HG03039 (cell line): ENCODE data around the gene HSD17B1.
"Not testable (repeated sequence)": the region's sequence is repeated elsewhere in the genome, so short reads cannot be mapped to it uniquely, and the experiment has no call there.

Experiments used
- ATAC-seq: cut with Tn5 transposase; IDR thresholded peaks from one replicate; pipeline ENCODE4 v1.9.1; 2021; ENCODE audit warnings: mild to moderate bottlenecking, moderate library complexity; ENCODE audit not compliant: unreplicated experiment

The HSD17B1 gene

DNA sequence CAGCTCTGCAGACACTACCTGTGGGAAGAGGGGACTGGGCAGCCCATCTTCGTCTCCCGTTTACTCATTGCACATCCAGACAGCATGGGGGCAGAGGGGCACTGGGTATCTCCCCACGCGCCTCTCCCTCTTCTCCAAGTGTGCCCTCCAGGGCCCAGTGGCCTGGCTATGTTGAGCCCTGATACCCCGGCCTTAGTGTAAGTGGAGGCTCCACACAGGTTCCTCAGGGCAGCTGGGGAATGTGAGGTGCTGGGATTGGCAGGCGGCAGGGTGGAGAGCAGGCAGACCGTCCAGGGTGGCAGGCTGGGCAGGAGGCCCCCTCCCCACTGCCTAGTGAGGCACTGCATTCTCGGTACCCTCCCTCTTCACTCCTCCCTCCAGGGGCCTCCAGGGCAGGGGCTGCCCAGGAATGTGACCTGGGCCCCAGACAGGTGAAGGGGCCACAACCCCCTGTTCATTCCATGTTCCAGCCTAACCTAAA lies 29.9 kb upstream of the HSD17B1 start:
- no peak for ATAC-seq

DNA sequence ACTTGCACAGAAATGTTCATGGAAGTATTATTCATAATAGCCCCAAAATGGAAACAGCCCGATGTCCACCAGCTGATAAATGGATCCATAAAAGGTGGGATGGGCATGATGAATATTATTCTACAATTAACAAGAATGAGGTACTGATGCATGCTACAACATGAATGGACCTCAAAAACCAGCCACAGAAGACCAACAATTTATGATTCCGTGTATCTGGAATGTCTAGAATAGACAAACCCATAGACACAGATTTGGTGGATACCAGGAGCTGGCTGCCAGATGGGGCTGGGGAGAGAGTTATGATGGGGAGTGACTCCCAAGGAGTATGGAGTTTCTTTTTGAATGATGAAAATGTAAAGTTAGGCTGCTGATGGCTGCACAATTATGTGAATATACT lies 27.5 kb upstream of the HSD17B1 start:
- ATAC-seq, result no peak

DNA sequence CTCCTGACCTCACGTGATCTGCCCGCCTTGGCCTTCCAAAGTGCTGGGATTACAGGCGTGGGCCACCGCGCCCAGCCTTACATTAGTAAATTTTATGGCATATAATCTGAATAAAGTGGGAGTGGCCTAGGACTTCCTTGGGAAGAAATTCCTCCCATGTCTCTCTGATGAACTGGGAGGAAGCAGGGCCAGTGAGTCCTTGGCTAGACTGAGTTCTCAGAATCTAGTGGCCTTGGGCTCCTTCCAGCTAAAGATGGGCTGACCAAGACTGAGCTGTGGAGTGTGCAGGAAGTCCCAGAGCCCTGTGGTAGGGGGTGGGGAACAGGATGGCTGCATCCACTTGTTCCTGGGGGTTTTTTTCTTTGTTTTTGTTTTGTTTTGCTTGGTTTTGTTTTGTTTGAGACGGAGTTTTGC lies 26.7 kb upstream of the HSD17B1 start:
- no peak for ATAC-seq

DNA sequence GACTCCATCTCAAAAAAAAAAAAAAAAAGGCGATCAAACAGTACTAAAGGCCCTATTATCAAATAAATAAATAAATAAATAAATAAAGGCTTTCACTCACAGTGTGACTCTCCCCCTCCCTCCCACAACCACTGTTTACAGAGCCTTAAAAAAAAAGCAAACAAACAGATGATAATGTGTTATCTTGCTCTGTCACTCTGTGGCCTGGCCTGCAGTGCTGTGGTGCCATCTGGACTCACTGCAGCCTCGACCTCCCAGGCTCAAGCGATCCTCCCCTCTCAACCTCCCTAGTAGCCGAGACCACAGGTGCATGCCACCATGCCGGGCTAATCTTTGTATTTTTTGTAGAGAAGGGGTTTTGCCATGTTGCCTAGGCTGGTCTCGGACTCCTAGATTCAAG lies 24.8 kb upstream of the HSD17B1 start:
- ATAC-seq, result no peak

DNA sequence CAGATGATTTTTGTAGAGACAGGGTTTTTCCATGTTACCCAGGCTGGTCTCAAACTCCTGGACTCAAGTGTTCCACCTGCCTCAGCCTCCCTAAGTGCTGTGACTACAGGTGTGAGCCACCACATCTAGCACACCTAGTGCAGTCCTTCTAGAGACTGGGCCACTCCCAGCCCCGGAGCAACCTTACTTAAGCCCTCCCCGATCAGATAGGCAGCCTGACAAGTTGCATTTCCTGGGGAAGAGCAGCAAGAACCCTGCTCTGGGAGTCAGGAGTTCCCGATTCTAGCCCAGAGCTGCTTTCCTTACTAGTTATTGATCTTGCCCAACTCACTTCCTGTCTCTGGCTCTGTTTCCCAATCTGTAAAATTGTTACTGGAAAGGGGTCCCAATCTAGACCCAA lies 23.7 kb upstream of the HSD17B1 start:
- no peak for ATAC-seq

DNA sequence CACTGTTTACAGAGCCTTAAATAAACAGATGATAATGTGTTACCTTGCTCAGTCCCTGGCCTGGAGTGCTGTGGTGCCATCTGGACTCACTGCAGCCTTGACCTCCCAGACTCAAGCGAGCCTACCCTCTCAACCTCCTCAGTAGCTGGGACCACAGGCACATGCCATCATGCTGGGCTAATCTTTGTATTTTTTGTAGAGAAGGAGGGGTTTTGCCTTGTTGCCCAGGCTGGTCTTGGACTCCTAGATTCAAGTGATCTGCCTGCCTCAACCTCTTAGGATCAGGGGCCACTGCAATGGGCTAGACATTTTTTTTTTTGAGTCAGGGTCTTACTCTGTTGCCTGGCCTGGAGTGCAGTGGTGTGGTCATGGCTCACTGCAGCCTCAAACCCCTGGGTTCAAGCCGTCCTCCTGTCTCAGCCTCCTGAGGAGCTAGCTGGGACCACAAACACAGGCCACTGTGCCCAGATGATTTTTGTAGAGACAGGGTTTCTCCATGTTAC lies 21.7 kb upstream of the HSD17B1 start:
- no peak for ATAC-seq

DNA sequence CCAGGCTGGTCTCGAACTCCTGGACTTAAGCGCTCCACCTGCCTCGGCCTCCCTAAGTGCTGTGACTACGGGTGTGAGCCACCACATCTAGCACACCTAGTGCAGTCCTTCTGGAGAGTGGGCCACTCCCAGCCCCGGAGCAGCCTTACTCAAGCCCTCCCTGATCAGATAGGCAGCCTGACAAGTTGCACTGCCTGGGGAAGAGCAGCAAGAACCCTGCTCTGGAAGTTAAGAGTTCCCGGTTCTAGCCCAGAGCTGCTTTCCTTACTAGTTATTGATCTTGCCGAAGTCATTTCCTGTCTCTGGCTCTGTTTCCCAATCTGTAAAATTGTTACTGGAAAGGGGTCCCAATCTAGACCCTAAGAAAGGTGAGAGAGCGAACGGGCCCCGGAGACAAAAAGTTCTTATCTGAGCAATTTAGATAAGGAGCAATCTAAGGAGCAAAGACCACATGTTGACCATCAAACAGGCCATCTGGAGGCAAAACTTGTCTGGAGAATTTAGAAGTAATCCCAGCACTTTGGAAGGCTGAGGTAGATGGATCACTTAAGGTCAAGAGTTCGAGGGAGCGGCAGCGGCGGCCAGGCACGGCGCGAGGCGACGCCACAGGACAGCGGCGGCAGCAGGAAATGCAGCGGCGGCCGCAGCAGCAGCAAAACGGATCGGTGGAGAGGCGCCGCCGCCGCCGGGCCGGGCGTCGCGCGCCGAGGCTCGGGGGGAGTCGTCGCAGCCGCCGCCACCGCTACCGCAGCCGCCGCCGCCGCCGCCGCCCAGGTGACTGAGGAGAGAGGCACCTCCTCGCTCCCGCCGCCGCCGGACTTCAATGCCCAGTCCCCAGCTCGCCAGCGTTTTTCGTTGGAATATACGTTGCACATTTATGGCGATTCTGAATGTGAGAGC lies 21.0 kb upstream of the HSD17B1 start:
- no peak for ATAC-seq

DNA sequence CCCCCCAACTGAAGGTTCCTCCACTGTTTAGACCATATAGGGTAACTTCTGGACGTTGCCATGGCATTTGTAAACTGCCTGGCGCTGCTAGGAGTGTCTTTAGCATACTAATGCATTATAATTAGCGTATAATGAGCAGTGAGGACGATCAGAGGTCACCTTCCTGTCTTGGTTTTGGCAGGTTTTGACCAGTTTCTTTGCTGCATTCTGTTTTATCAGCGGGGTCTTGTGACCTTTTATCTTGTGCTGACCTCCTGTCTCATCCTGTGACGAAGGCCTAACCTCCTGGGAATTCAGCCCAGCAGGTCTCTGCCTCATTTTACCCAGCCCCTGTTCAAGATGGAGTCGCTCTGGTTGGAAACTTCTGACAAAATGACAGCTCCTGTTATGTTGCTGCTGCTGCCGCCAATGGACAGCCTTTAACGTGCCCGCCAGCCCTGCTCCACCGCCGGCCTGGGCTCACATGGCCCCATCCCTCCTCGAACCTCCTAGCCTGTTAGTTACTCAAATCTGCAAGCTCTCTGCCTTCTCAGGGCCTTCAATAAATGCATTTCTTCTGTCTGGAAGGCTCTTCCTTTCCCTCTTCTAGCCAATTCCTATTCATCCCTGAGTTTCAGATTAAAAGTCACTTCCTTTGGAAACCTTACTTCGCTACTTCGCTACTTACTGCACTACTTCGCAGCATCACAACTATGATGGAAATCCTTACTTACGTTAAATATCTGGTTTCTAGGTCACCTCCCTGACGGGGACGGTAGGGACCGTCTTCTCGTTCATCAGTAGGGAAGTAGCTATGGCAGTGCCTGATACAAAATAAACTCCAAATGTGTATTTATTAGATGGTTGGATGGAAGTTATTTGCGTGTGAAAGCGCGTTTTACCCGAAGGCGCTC lies 17.3 kb upstream of the HSD17B1 start:
- ATAC-seq, result no peak

DNA sequence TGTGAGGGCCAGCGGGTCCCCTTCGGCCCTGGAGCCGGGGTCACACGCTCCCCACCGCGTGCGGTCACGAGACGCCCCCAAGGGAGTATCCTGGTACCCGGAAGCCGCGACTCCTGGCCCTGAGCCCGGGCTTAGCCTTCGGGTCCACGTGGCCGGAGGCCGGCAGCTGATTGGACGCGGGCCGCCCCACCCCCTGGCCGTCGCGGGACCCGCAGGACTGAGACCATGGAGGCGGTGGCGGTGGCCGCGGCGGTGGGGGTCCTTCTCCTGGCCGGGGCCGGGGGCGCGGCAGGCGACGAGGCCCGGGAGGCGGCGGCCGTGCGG lies 16.7 kb upstream of the HSD17B1 start, which contains the start of gene NAGLU:
Gene NAGLU (plus strand): TSS at position 194 of the 324 bp plus-strand sequence. CDS start 32 bp downstream, at position 226.
- peak; percentile 79 for ATAC-seq

DNA sequence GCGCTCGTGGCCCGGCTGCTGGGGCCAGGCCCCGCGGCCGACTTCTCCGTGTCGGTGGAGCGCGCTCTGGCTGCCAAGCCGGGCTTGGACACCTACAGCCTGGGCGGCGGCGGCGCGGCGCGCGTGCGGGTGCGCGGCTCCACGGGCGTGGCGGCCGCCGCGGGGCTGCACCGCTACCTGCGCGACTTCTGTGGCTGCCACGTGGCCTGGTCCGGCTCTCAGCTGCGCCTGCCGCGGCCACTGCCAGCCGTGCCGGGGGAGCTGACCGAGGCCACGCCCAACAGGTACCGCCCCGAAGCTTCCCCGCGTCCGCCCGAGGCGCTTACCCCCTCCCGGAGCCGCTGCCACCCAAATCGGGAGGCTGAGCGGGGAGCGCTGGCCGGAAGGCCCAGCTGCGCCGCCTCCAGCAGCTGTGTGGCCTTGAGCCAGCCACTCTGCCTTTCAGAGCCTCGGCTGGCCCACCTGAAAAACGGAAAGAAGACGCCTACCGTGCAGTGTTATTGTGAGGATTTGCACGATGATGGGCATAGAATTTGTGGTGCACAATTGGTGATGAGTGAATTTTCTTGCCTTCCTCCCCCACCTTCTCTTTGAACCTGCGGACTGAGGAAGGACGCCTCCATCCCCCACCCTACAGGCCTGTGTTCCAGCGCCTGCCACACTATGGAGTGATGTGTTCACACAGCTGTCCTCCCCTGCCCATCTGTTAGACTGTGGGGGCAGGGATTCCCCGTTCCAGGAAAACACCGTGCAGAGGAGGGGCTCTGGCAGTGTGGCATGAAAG lies 16.2 kb upstream of the HSD17B1 start:
- peak; percentile 46 for ATAC-seq

DNA sequence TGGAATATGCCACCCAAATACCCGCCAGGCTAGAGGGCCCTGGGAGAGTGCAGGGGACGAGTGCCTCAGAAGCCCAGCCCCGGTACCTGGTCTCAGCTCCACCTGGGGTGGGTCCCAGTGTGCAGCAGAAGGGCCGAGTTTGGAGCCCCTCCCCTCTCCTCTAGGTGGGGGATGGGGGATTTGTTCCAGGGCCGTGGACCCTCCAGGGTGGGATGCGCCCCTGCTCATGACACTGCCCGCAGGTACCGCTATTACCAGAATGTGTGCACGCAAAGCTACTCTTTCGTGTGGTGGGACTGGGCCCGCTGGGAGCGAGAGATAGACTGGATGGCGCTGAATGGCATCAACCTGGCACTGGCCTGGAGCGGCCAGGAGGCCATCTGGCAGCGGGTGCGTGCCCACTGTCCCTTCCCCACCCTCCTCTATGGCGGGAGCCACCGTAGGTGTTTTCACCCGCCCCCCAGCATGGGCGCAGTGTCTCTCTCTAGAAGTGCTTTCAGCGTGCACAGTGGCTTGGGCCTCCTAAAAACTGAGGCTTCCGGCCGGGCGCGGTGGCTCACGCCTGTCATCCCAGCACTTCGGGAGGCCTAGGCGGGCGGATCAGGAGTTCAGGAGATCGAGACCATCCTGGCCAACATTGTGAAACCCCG lies 15.4 kb upstream of the HSD17B1 start:
- ATAC-seq, result no peak

DNA sequence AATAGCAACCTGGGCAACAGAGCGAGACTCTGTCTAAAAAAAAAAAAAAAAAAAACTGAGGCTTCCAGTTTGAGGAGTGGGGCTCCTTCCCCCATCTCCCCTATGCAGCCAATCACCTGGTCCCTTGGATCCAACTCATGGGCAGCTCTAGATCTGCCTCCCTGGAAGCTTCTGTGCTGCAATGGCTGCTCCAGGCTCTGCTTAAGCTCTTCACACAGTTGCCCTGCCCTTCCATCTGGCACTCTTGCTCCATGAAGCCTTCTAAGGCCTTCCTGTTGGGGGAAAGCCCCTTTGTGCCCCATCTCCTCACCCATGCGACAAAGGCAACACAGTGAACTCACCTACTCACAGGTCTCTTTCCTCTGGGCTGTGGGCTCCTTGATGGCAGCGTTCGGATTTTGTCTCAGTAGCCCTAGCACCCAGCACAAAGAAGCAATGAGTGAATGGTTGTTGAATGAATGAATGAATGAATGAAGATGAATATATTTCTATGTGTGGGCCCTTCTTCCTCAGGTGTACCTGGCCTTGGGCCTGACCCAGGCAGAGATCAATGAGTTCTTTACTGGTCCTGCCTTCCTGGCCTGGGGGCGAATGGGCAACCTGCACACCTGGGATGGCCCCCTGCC lies 14.8 kb upstream of the HSD17B1 start:
- ATAC-seq, result no peak

DNA sequence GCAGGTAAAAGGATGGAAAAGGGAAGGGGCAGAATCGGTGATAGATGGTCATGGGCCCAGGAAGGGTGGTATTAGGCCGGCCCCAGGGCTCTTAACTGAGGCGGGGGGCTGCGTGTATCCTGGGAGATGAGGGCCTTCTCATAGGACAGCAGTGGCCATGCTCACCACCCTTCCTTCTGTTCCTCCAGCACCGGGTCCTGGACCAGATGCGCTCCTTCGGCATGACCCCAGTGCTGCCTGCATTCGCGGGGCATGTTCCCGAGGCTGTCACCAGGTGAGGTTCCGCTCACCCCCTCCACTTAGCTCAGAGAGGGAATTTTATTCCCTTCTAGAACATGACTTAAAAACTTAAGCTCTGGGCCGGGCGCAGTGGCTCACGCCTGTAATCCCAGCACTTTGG lies 14.2 kb upstream of the HSD17B1 start:
- no peak for ATAC-seq

DNA sequence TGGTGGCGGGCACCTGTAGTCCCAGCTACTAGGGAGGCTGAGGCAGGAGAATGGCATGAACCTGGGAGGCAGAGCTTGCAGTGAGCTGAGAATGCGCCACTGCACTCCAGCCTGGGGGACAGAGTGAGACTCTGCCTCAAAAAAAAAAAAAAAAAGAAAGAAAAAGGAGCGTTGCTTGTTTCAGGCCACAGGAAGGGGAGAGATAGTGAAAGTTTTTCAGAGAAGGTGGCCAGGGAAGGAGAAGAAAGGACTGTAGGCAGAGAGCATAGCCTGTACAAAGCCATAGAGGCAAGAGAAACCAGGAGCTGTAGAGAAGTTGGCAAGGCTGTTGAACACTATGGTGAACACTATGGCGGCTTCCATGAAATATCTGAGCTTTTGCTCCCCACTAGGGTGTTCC lies 12.2 kb upstream of the HSD17B1 start:
- not testable (repeated sequence) for ATAC-seq

DNA sequence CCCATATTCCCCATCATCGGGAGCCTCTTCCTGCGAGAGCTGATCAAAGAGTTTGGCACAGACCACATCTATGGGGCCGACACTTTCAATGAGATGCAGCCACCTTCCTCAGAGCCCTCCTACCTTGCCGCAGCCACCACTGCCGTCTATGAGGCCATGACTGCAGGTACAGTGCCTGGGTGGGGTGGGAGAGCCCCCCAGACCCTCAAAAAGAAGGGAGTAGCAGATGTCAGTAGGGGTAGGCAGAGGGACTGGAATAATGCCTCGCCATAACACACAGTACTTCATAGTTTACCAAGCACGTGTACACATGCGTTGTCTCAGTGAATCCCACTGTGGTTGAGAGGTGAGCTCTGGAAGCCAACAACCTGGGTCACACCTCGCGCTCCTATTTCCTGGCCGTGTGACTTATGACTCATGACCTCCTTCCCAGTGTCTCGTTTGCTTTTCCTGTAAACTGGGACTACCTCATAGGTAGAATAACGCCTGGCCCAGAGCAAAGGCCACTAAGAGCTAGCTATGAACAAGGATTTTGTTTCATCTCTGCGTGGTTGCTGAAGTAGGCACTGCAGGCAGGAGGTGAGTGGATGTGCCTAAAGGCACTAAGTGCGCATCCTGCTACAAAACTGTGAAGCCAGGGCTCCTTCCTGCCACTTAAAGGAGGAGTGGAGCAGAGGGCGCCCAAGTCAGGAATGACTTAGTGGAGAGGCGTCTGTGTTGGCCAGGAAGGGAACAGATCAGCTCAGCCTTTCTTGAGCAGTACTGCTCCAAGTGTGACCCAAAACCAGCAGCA lies 11.5 kb upstream of the HSD17B1 start:
- no peak for ATAC-seq

DNA sequence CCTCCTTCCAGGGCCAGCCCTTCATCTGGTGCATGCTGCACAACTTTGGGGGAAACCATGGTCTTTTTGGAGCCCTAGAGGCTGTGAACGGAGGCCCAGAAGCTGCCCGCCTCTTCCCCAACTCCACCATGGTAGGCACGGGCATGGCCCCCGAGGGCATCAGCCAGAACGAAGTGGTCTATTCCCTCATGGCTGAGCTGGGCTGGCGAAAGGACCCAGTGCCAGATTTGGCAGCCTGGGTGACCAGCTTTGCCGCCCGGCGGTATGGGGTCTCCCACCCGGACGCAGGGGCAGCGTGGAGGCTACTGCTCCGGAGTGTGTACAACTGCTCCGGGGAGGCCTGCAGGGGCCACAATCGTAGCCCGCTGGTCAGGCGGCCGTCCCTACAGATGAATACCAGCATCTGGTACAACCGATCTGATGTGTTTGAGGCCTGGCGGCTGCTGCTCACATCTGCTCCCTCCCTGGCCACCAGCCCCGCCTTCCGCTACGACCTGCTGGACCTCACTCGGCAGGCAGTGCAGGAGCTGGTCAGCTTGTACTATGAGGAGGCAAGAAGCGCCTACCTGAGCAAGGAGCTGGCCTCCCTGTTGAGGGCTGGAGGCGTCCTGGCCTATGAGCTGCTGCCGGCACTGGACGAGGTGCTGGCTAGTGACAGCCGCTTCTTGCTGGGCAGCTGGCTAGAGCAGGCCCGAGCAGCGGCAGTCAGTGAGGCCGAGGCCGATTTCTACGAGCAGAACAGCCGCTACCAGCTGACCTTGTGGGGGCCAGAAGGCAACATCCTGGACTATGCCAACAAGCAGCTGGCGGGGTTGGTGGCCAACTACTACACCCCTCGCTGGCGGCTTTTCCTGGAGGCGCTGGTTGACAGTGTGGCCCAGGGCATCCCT lies 9.3 kb upstream of the HSD17B1 start:
- ATAC-seq, result no peak

DNA sequence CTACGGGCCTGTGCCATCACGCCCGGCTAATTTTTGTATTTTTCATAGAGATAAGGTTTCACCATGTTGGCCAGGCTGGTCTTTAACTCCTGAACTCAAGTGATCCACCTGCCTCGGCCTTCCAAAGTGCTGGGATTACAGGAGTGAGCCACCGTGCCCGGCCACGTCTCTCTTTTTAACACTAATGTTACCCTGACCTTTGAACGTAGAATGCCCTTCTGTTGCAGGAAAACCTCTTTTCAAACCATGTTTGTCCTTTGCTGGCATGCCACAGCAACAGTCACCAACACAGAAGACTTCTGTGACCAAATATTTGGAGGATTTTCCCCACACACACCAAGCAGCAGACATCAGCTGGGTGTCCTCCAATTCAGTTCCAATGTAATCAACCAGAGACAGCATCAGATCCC lies 7.8 kb upstream of the HSD17B1 start:
- no peak for ATAC-seq
